Neural progenitor cell (in vitro differentiated cells): ENCODE data around the gene ATL2.

Experiments
- CTCF ChIP-seq: fragments of 200-600 bp; sonication (generic); IDR thresholded peaks from 2 replicates; pipeline ENCODE4 v1.5.1; 2017; ENCODE audit warnings: antibody characterized with exemption, mild to moderate bottlenecking
- EZH2phosphoT487 ChIP-seq: fragments of 200-600 bp; sonication (generic); IDR thresholded peaks from 2 replicates; pipeline ENCODE4 v1.6.1; 2017; ENCODE audit warnings: antibody characterized with exemption

GRCh38 chr2:38301340-38301968, 75.6 kb downstream of the ATL2 start:
- no peak for TF ChIP-seq CTCF
- no peak for TF ChIP-seq EZH2phosphoT487
